NCI-H2196 treated with DMSO at 0.1 percent for 48 hours (cell line): ENCODE measurements around the gene TBX10.
"Not testable (repeated sequence)": the region's sequence is repeated elsewhere in the genome, so short reads cannot be mapped to it uniquely, and the experiment has no call there.

Source experiments
- DNase-seq: peaks from one replicate; lab custom pipeline; 2025; ENCODE audit not compliant: unreplicated experiment; lab: John Stamatoyannopoulos, UW

The TBX10 gene

DNA sequence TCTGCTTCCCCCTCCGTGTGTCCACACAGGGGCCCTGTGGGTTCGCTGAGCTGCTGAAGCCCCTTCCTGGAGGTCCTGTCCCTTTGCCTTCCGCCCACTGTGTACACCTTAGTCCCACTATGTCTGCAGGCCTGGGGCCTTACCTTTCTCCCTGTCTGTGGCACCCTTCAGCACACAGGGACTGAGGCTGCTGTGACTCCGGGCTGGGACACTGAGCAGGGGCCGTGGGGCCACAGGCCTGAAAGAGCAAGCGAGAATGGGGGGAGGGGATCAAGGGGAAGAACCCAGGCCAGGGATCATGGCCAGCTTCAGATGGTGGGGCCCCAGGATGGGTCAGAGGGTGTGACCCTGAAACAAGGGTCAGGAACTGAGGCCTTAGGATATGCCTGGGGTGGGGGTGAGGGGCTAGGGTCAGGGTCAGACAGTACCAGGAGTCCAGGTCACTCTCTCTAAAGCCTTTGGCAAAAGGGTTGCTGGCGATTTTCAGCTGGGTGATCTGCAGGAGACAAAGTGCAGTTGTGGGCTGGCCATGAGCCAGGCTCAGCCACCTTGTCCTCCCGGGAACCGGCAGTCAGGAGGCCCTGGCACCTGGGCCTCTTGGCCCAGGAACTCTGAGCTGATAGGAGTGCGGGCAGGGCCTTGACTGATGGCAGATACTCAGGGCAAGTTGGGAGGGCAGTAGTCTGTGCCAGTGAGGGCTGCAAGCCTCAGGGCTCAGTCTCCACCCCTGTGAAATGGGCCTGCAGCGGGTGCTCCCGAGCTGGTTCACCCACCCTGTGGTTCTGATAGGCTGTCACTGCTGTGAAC, 7.2 kb downstream of the TBX10 start:
- peak; percentile 24 for DNase-seq

DNA sequence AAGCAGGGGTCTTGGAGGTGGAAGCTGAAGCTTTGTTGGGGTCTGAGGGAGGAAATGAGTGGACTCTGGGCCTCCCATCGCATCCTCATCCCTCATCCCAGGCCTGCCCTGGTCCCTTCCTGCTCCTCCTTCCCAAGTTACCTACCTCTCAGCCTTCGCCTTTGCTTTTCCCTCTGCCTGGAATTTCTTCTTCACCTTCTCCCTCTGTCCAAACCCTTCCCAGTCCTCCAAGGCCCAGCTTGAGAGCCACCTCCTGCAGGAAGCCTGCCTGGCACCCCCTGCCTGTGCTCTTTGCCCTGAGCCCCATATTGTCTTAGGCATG, 7.7 kb downstream of the TBX10 start:
- no peak for DNase-seq

DNA sequence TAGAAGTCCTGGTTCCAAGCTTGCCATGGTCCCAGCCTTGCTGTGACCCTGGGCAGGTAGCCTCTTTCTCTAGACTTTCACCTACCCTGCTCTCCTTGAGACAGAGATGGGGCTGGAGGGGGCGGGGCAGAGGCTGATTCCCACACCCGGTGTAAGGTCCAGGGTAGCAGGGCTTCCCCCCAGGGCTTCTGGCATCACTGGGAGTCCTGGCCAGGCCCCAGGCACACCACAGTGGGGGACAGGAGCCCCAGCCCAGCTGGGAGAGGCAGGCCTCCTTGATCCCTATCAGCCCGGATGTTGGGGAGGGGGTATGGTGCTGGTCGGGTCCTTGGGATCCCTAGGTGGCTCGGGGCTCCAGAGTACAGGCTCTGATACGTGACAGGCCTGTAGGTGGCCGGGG, 8.2 kb downstream of the TBX10 start:
- no peak for DNase-seq

- no peak for DNase-seq
Observed at GRCh38 chr11:67630943-67631331, 8.6 kb downstream of the TBX10 start.

- DNase-seq, result peak; percentile 93
Observed at GRCh38 chr11:67630228-67630942, 9.2 kb downstream of the TBX10 start.

DNA sequence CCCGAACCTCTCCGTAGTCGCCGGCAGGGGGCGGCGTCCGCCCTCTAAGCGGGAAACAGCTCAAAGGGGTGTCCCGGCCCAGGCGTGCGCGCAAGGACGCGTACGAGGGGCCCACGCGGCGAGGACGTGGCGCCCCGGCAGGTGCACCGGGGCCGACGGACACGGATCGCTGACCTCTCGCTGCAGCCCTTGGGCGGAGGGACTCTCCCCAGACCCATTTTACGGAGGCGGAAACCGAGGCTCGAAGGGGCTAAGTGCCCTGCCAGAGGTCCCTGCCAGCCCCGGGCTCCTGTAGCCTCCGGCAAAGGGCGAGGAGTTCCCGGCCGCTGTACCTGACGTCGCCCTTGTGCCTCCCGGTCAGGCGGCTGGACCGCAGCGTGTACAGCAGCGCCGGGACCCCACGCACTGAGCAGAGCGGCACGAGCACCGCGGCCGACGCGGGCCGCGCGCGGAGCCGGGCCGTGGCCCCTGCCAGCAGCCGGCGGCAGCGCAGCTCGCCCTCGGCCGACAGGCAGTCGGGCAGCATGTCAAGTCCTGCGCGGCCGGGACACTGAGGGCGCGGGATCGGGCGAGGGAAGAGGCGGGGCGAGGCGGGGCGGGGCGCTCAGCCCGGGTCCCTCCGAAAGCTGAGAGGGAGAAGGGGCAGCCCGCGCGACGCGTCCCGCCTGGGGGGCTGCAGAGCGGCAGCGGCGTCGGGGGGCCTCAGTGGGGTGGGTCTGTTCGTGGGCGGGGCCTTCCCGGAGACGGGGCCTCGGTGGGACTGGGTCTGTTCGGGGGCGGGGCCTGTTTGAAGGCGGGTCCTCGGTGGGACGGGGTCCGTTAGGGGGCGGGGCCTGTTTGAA, 10.0 kb downstream of the TBX10 start, which contains the start of gene NUDT8:
Gene NUDT8 (minus strand): TSS at position 552 of the 842 bp plus-strand sequence. CDS start 26 bp downstream, at position 526.
- DNase-seq, result peak; percentile 70

DNA sequence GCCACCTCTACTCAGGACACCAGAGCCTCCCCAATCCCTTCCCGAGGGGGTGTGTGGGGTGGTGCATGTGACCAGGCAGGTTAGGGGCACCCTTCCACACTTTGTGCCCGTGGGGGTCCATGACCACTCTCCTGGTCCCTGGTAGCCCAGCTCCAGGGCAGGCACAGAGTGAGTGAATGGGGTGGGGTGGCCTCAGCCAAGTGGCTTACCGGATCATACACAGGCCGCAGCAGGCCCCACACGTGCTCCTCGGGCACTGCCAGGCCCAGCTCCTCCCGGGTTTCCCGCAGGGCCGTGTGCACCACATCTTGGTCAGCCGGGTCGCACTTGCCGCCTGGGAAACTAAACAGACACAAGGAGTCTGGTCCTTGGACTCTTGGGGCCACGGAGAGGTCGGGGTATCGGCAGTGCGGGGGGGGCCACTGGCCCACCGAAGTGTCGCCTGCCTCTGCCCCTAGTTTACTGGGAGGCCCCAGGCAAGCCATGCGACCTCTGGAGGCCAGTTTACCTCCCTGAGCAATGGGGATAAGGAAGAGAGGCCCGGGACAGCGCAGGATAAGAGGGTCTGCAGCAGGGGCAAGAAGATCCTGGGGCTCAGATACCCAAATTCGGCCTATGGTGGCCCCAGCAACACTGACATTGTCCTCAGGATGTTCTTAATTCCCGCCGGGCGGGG, 10.7 kb downstream of the TBX10 start:
- no peak for DNase-seq

- no peak for DNase-seq
Observed at GRCh38 chr11:67627812-67628624, 11.5 kb downstream of the TBX10 start.

GRCh38 chr11:67627441-67627811, 12.1 kb downstream of the TBX10 start:
- DNase-seq, result no peak

GRCh38 chr11:67626970-67627369, 12.6 kb downstream of the TBX10 start:
- no peak for DNase-seq

GRCh38 chr11:67626131-67626833, 13.3 kb downstream of the TBX10 start:
- not testable (repeated sequence) for DNase-seq

GRCh38 chr11:67623795-67624194, 15.8 kb downstream of the TBX10 start:
- DNase-seq, result not testable (repeated sequence)

GRCh38 chr11:67622905-67623304, 16.7 kb downstream of the TBX10 start:
- not testable (repeated sequence) for DNase-seq

DNA sequence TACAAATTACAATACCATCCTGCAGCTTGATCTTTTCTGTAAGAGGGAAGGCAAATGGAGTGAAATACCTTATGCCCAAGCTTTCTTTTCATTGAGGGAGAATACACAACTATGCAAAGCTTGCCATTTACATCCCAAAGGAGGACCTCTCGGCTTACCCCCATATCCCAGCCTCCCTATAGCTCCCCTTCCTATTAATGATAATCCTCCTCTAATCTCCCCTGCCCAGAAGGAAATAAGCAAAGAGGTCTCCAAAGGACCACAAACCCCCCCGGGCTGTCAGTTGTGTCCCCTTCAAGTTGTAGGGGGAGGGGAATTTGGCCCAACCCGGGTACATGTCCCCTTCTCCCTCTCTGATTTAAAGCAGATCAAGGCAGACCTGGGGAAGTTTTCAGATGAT, 17.6 kb downstream of the TBX10 start:
- not testable (repeated sequence) for DNase-seq

DNA sequence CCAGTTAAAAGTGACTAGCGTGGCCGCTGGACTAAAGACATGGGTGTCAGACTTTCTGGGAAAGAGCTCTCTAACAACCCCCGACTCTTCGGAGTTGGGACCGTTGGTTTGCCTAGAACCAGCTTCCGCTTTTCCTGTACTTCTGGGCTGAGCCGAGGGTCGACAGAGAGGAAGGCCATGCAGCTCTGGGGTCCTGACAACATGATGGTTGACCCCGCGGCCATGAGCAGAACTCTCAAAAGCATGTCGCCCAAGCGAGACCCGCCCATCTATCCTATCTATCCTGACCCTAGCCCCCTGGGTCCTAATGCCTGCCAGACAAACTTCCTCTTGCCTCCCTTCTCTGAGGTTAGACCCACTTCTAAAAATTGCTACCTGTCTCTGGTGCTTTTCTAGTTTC, 18.9 kb downstream of the TBX10 start:
- DNase-seq, result not testable (repeated sequence)

- DNase-seq, result not testable (repeated sequence)
Observed at GRCh38 chr11:67619683-67620618, 19.6 kb downstream of the TBX10 start.

GRCh38 chr11:67618901-67619659, 20.5 kb downstream of the TBX10 start:
- DNase-seq, result not testable (repeated sequence)
